GM12891 (cell line): ENCODE measurements around the gene VPS4A. TPM values are rescaled to one million over a fixed set of nuclear protein-coding genes. Genes with fewer than 3 reads are reported as not detected.

Experiments
- DNase-seq: peaks from one replicate; pipeline ENCODE4 v3.0.0; 2011; ENCODE audit warnings: low spot score; ENCODE audit not compliant: insufficient read length
- FAIRE-seq: peaks from 2 replicates; lab custom pipeline; 2011; peaks lifted over from hg19 to GRCh38; lab: Jason Lieb, UNC
- PAX5 ChIP-seq: IDR thresholded peaks from 2 replicates; pipeline ENCODE4 v1.6.1; 2011; ENCODE audit warnings: low read length, moderate library complexity, mild to moderate bottlenecking; ENCODE audit not compliant: insufficient read depth, severe bottlenecking
- POLR2A ChIP-seq: IDR thresholded peaks from 2 replicates; pipeline ENCODE4 v1.6.1; 2011; ENCODE audit warnings: low read depth, low read length, control low read depth
- POLR2AphosphoS5 ChIP-seq: IDR thresholded peaks from 2 replicates; pipeline ENCODE4 v1.6.1; 2011; ENCODE audit warnings: low read depth, low read length, control low read depth
- POU2F2 ChIP-seq: IDR thresholded peaks from 2 replicates; pipeline ENCODE4 v1.6.1; 2011; ENCODE audit warnings: low read depth, mild to moderate bottlenecking, control low read depth, low read length, moderate library complexity
- SPI1 ChIP-seq: IDR thresholded peaks from 2 replicates; pipeline ENCODE4 v1.6.1; 2011; ENCODE audit warnings: low read depth, low read length, control low read depth
- TAF1 ChIP-seq: IDR thresholded peaks from 2 replicates; pipeline ENCODE4 v1.6.1; 2011; ENCODE audit warnings: low read depth, low read length, control low read depth
- polyA plus RNA-seq: library from polyadenylated mRNA; unstranded; fragments of >200 nt; gene quantifications from one replicate; pipeline ENCODE4 v1.2.1, GENCODE V29; 2012; ENCODE audit warnings: low read depth, missing spikeins, inconsistent platforms; ENCODE audit not compliant: missing spikeins

Gene VPS4A
- 22.4 TPM for polyA plus RNA-seq

DNA sequence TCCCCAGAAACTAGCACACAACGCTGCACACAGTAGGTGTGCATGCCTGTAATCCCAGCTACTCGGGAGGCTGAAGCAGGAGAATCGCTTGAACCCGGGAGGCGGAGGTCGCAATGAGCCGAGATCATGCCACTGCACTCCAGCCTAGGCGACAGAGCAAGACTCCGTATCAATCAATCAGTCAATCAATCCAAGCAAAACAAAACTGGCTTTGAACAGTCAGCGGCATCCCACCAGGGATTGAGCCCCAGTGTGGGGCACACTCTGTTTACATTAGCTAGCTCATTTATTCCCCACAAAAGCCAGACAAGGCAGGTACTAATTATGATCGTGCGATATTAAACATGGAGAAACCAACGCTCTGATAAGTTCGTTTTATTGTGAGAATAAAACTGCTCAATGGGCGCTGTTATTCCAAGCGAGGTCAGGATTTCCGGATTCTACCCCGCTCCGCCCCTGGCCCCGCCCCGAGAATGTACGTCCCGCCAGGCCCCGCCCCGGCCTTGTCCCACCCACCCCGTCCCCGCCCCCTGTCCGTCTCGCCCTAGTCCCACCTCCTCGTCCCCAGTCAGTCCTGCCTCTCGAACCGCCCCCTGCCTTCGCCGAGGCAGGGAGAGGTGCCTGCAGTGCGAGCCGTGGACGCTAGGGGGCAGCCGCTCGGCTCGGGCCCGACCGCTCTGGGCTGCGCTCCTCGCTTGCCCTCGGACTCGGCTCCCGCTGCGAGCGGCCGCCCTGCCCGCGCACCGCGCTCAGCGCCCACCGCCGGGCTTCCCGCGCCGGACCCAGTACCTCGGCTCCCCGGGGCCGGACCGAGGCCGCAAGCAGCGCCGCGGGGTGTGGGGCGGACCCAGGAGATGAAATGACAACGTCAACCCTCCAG is at the start of gene VPS4A:
VPS4A (plus strand) TSS at position 698 of the 880 bp plus-strand sequence; CDS start at position 860, 162 bp downstream.
- TF ChIP-seq TAF1 (peak; percentile 9; the same call in 1 of the 2 replicates), POLR2A (peak; percentile 77), POLR2AphosphoS5 (peak; percentile 58), SPI1 (no peak), POU2F2 (no peak), PAX5 (no peak)
- FAIRE-seq (peak; percentile 97), DNase-seq (peak; percentile 97)

DNA sequence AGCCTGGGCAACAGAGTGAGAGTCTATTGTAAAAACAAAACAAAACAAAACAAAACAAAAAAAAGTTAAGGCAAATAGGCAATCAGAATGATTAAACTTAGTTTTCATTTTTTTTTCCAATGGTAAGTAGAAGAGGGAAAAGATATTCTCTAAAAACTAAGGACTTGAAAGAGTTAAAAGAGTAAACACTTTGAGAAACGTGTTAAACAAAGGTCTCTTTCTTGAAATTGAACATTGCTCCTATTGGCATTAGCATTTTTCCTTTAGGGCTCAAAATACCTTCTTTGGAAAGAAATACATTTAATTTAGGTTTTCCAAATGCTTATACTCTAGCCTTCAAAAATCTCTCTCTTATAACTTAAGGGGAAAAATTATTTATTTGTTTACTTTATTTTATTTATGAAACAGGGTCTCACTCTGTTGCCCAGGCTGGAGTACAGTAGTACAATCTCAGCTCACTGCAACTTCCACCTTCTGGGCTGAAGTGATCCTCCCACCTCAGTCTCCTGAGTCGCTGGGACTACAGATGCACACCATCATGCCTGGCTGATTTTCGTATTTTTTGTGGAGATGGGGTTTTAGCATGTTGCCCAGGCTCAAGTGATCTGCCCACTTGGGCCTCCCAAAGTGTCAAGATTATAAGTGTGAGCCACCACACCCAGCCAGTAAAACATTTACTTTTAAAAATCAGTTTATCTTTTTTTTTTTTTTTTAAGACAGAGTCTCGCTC is 44.7 kb upstream of the VPS4A start:
- FAIRE-seq, result no peak
- TF ChIP-seq TAF1 (no peak), SPI1 (no peak), POU2F2 (no peak), POLR2A (no peak), PAX5 (no peak)

DNA sequence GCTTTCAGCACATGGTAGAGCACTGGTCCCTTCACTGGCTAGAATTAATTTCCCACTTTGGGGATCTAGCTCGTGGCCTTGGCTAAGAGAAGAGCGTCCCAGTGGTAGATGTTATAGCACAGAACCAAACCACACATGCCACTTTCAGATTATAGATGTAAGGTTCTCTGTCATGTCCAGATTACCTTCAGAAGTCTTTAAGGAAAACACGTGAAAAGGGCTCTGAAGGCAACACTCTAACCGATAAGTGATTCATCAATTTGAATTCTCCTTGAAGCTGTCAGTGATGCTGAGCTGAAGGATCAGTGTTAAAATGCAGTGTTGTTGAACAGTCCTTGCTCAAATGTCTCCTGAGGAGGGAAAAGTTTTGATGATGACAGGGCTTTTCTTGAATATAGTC is 43.5 kb upstream of the VPS4A start:
- FAIRE-seq (no peak), DNase-seq (no peak)
- TF ChIP-seq POLR2A (no peak), POLR2AphosphoS5 (no peak), PAX5 (no peak), SPI1 (no peak), POU2F2 (no peak), TAF1 (no peak)

More for the DNA sequence above, 44.7 kb upstream of the VPS4A start:
- no peak for DNase-seq

DNA sequence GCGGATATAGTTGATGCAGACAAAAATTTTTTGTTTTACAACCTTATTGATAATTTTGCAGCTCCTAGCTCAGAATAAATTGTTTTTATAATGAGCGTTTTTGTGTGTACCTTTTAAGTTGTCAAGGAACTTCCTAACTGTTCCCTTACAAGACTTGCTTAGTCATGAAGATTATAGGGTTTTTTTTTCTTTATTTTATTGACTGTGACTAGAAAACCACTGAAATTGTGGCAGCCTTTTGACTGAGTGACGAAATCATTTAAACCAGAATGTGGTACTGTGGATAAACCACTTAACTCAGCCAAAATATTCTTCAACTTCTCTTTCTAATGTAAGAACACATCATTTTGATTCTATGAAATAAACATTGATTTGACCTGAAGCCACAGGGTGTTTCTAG is 40.8 kb upstream of the VPS4A start:
- TF ChIP-seq POLR2A (no peak), POU2F2 (no peak), TAF1 (no peak), PAX5 (no peak), POLR2AphosphoS5 (no peak), SPI1 (no peak)
- DNase-seq (no peak), FAIRE-seq (no peak)

DNA sequence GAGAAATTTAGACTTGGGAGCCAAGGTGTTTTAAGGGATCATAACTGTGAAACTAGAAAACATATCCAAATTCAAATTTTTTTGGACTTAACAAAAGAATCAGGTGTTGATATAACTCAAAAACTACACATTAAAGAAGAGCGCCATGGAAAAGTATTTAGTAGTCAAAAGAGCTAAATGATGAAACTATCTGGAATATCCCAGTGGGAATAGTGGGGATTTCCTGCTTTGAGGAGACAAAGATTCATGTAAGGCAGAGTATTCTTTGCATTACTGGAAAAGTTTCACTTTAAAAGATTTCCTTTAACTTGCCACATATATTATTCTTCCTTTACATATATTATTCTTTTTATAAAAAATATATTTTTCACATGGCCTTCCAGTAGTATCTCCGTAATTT is 40.3 kb upstream of the VPS4A start:
- FAIRE-seq, result no peak
- no peak for DNase-seq
- TF ChIP-seq POLR2A (no peak), TAF1 (no peak), POU2F2 (no peak), SPI1 (no peak), POLR2AphosphoS5 (no peak), PAX5 (no peak)

DNA sequence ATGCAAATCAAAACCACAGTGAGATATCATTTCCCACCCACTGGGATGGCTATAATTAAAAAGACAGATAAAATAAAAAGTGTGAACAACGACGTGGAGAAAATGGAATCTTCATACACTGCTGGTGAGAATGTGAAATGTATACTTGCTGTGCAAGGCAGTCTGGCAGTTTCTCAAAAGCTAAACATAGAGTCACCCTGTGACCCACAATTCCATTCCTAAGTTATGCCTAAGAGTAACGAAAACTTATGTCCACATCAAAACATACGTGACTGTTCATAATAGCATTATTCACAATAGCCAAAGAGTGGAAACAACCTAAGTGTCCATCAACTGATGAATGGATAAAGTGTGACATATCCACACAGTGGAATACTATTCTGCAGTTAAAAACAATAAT is 38.1 kb upstream of the VPS4A start:
- DNase-seq (no peak), FAIRE-seq (no peak)
- TF ChIP-seq POLR2AphosphoS5 (no peak), PAX5 (no peak), POLR2A (no peak), TAF1 (no peak), SPI1 (no peak), POU2F2 (no peak)

DNA sequence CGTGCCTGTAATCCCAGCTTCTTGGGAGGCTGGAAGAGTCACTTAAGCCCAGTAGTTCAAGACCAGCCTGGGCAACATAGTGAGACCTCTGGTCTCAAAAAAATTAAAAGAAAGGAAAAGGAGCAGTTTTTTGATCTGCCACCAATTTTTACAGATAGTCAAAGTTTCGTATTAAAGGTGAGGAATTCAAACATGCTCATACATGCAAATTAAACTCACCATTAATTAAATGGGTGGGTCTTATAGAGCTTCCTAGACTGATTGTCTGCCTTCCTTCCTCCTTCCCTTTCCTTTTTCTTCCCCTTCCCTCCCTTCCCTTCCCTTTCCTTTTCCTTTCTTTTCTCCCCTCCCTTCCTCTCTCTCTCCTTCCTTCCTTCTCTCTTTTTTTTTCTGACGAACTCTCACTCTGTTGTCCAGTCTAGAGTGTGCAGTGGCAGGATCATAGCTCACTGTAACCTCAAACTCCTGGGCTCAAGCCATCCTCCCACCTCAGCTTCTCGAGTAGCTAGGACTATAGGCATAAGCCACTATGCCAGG is 36.4 kb upstream of the VPS4A start:
- DNase-seq (no peak), FAIRE-seq (no peak)
- no peak for TF ChIP-seq POU2F2
- no peak for TF ChIP-seq TAF1
- no peak for TF ChIP-seq POLR2AphosphoS5
- no peak for TF ChIP-seq SPI1
- TF ChIP-seq PAX5, result no peak
- TF ChIP-seq POLR2A, result no peak

DNA sequence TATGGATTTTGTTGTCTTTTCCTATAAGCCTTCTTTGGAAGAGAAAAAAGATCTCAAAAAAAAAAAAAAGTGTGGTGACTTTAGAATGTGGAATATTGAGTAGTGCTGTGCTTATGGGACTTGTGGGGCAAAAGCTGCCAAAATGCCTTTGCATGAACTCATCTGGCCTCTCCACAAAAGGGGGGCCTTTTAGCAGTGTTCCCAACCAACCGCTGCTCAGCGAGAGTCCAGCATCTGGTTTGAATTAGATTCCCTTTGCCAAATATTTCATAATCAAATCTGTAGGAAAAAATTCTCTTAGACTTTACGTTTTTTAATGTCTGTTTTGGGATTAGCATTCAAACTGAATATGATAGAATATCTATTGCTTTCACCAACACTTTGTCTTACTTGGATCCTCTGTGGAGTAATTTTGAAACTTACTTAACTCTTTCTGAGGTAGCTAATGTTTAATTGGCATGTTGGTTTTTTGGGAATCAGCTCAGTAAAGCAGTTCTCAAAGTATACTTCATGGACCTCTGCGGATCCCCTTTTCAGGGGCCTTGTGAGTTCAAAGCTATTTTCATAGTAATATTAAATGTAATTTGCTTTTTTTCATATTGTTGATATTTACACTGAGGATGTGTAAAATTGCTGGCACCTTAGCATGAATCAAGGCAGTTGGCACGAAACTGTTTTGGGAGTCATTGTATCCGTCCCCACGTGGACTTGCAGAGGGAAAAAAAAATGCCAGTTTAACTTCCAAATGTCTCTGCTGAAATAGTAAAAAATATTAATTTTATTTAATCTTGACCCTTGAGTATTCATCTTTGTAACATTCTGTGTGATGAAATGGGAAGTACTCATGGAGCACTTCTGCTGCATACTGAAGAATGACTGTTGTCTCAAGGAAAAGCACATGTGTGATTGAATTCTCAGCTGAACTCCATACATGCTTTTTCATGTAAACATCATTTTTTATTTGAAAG is 34.7 kb upstream of the VPS4A start:
- DNase-seq (no peak), FAIRE-seq (no peak)
- TF ChIP-seq POLR2A (no peak), SPI1 (no peak), POU2F2 (no peak), PAX5 (no peak), POLR2AphosphoS5 (no peak), TAF1 (no peak)
